NB4 (cell line): Measurements from ENCODE around the gene ARID1B.
A peak's percentile ranks its signal among the peaks of the same experiment; 100 is the strongest.

Source experiments
- DNase-seq: peaks from one replicate; pipeline ENCODE4 v3.0.0; 2010; ENCODE audit warnings: low read depth
- H3K4me3 ChIP-seq: one replicate; pipeline ENCODE4 v1.5.1; 2011; ENCODE audit warnings: mild to moderate bottlenecking, low read depth, low read length, moderate library complexity
- MYC ChIP-seq: IDR thresholded peaks from 2 replicates; pipeline ENCODE4 v1.6.1; 2011; ENCODE audit warnings: low read depth, low read length
- POLR2A ChIP-seq: IDR thresholded peaks from 2 replicates; pipeline ENCODE4 v1.6.1; 2011; ENCODE audit warnings: mild to moderate bottlenecking; ENCODE audit not compliant: insufficient read length; ENCODE audit errors: extremely low read depth
- TF ChIP-seq, protein P1 (sequence below): IDR thresholded peaks from 2 replicates; pipeline ENCODE4 v1.6.1; 2011; ENCODE audit warnings: low read depth, low read length
- TF ChIP-seq, protein P2 (sequence below): IDR thresholded peaks from one replicate; pipeline ENCODE4 v1.5.1; 2012; ENCODE audit warnings: low read depth, low read length

The ARID1B gene

DNA sequence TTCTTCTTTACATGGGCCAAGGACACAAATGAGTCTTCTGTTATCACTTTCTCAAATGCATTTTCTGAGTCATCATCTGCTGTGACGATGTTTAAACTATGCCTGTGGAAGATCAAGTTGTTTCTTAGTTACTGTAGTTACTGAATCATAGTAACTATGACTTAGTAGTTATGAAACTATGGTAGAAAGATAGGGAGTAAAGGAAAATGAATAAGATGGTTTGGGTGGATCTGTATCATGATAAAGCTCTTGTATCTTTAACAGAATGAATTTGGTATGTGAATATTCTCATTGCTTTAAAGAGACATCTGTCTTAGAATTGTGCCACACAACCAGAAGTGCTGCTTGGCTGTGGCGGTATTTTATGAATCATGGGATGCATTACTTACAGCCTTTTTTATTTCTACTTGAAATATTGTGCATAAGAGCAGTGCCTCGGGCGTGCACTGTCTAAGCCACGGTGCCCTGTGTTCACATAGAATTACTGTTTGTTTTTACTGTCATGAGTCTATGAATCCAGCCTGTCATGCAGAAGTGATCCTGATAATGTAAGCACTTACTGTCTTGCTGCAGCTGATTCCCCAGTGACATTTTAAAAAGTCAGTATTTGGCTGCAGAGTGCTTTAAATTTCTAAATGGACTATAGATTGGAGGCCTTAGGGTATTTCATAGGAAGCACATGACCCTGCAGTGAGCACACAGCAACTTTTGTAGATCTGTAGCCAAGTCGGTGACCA is 330.9 kb downstream of the ARID1B start:
- no peak for DNase-seq
- no peak overlapping the region for H3K4me3 ChIP-seq
- TF ChIP-seq, protein P1, sequence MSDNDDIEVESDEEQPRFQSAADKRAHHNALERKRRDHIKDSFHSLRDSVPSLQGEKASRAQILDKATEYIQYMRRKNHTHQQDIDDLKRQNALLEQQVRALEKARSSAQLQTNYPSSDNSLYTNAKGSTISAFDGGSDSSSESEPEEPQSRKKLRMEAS: no peak
- TF ChIP-seq MYC (no peak), POLR2A (no peak)
- TF ChIP-seq, protein P2, sequence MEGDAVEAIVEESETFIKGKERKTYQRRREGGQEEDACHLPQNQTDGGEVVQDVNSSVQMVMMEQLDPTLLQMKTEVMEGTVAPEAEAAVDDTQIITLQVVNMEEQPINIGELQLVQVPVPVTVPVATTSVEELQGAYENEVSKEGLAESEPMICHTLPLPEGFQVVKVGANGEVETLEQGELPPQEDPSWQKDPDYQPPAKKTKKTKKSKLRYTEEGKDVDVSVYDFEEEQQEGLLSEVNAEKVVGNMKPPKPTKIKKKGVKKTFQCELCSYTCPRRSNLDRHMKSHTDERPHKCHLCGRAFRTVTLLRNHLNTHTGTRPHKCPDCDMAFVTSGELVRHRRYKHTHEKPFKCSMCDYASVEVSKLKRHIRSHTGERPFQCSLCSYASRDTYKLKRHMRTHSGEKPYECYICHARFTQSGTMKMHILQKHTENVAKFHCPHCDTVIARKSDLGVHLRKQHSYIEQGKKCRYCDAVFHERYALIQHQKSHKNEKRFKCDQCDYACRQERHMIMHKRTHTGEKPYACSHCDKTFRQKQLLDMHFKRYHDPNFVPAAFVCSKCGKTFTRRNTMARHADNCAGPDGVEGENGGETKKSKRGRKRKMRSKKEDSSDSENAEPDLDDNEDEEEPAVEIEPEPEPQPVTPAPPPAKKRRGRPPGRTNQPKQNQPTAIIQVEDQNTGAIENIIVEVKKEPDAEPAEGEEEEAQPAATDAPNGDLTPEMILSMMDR: no peak

DNA sequence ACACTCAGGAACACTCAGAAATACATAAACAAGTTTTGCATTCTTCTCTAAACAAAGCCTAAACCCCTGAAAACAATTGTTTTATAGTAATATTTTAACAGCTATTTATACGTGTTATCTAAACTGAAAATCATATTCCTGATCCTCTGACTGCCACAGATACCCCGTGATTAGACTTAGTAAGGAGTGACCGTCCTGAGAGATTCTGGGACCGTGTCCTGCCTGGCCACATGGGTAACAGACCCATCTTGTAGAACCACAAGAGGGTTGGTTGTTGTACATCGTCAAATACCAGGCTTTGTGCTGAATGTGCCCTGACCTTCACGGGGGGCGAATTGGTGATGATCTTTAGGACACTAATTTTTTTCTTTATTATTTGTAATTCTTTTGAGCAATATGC is 331.7 kb downstream of the ARID1B start:
- no peak for TF ChIP-seq MYC
- TF ChIP-seq, protein P1: no peak
- TF ChIP-seq, protein P2: no peak
- no peak overlapping the region for H3K4me3 ChIP-seq
- no peak for DNase-seq

DNA sequence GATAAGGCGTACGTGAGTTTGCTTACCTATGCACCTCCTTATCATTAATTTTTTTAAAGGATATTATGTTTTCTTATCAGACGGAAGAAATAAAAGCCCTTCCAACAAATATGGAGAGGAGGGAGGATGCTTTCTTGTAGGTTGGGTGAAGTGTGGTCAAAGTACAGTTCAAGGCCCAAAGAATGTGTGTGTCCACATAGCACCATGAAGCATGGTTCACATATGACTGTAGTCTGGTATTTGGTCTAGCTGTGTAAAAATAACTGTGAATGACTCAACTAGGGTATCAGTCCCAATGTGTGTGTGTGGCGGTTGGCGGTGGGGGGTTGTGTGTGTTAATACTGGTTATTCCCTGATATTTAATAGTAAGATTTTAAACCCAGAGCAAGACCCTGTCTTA is 333.4 kb downstream of the ARID1B start:
- DNase-seq: no peak
- H3K4me3 ChIP-seq: no peak overlapping the region
- TF ChIP-seq, protein P2: no peak
- TF ChIP-seq, protein P1: no peak
- no peak for TF ChIP-seq POLR2A
- TF ChIP-seq MYC: no peak

DNA sequence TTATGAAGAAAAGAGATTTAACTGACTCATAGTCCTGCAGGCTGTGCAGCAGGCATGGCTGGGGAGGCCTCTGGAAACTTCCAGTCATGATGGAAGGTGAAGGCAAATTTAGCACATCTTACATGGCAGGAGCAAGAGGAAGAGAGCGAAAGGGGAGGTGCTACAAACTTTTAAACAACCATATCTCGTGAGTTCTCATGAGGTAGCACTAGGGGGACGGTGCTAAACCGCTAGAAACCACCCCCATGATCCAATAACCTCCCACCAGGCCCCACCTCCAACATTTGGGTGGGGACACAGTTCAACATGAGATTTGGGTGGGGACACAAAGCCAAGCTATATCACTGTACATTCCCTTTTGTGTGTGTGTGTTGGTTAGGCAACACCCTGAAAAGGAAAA is 336.2 kb downstream of the ARID1B start:
- H3K4me3 ChIP-seq: no peak overlapping the region
- no peak for DNase-seq
- TF ChIP-seq MYC (no peak), POLR2A (no peak)
- TF ChIP-seq, protein P2: no peak
- TF ChIP-seq, protein P1: no peak

DNA sequence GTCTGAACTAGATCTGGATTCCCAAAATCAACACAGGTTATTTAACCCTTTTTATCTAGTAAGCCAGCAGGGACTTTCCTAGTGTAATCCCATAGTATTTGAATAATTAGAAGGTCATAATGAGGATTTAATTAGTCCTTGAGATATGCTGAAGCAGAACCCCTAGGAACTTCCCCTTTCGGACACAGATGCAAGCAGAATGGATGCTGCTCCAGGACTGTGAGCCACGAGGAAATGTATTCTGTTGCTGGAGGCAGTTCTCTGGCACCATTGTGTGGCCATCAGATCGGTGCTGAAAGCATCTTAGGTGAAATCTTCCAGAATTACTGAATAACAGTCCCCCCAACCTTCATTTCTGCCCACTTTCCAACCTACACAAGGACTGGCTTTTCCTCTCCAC is 339.2 kb downstream of the ARID1B start:
- H3K4me3 ChIP-seq: no peak overlapping the region
- DNase-seq: peak; percentile 22
- TF ChIP-seq POLR2A (no peak), MYC (no peak)
- TF ChIP-seq, protein P2: no peak
- TF ChIP-seq, protein P1: no peak
